HG03521 (cell line): ENCODE results near the gene GAL.
"Not testable (repeated sequence)": the region's sequence is repeated elsewhere in the genome, so short reads cannot be mapped to it uniquely, and the experiment has no call there.

ENCODE experiments used
- ATAC-seq: cut with Tn5 transposase; IDR thresholded peaks from one replicate; pipeline ENCODE4 v1.9.1; 2021; ENCODE audit warnings: mild to moderate bottlenecking, moderate library complexity; ENCODE audit not compliant: unreplicated experiment

The GAL gene

GRCh38 chr11:68684385-68685356 lies at the start of gene GAL:
Gene GAL, plus strand, starts transcription at chr11:68684544. Its CDS starts 380 bp downstream, at chr11:68684924.
- ATAC-seq: no peak

- ATAC-seq: not testable (repeated sequence)
Observed at GRCh38 chr11:68634606-68635005, 49.7 kb upstream of the GAL start.

- not testable (repeated sequence) for ATAC-seq
Observed at GRCh38 chr11:68635172-68635571, 49.2 kb upstream of the GAL start.

GRCh38 chr11:68635883-68636282 lies 48.5 kb upstream of the GAL start:
- ATAC-seq: not testable (repeated sequence)

- ATAC-seq: not testable (repeated sequence)
Observed at GRCh38 chr11:68639322-68639721, 45.0 kb upstream of the GAL start.

GRCh38 chr11:68641880-68642279 lies 42.5 kb upstream of the GAL start:
- no peak for ATAC-seq

- no peak for ATAC-seq
Observed at GRCh38 chr11:68643585-68643984, 40.8 kb upstream of the GAL start.

- no peak for ATAC-seq
Observed at GRCh38 chr11:68646832-68647231, 37.5 kb upstream of the GAL start.

- ATAC-seq: no peak
Observed at GRCh38 chr11:68649851-68650555, 34.3 kb upstream of the GAL start.

- ATAC-seq: no peak
Observed at GRCh38 chr11:68650801-68651200, 33.5 kb upstream of the GAL start.

- ATAC-seq: no peak
Observed at GRCh38 chr11:68651208-68651984, 32.9 kb upstream of the GAL start.

GRCh38 chr11:68651985-68652682 lies 32.2 kb upstream of the GAL start:
- ATAC-seq: no peak

GRCh38 chr11:68652683-68653156 lies 31.6 kb upstream of the GAL start:
- no peak for ATAC-seq

GRCh38 chr11:68653486-68654430 lies 30.6 kb upstream of the GAL start:
- ATAC-seq: no peak

GRCh38 chr11:68654978-68655377 lies 29.4 kb upstream of the GAL start:
- no peak for ATAC-seq

GRCh38 chr11:68655406-68655805 lies 28.9 kb upstream of the GAL start:
- ATAC-seq: no peak

GRCh38 chr11:68655806-68656205 lies 28.5 kb upstream of the GAL start:
- ATAC-seq: no peak

- ATAC-seq: no peak
Observed at GRCh38 chr11:68657021-68657780, 27.1 kb upstream of the GAL start.

GRCh38 chr11:68658097-68658496 lies 26.2 kb upstream of the GAL start:
- ATAC-seq: no peak
